Parathyroid adenoma (tissue), 2 donors: ENCODE results near the gene P2RX1.

Source experiments
- H2AFZ ChIP-seq: fragments of 300-600 bp; sonication (generic); one replicate; pipeline ENCODE4 v1.7.0; 2017; ENCODE audit warnings: antibody characterized with exemption, mild to moderate bottlenecking
- H3K27ac ChIP-seq: fragments of 300-600 bp; sonication (generic); one replicate; pipeline ENCODE4 v1.7.0; 2017
- H3K27me3 ChIP-seq: fragments of 300-600 bp; sonication (generic); one replicate; pipeline ENCODE4 v1.7.0; 2017; ENCODE audit warnings: low read length; ENCODE audit not compliant: control insufficient read depth, insufficient read depth
- H3K36me3 ChIP-seq: fragments of 300-600 bp; sonication (generic); one replicate; pipeline ENCODE4 v1.7.0; 2017; ENCODE audit warnings: low read length; ENCODE audit not compliant: control insufficient read depth, insufficient read depth
- H3K4me1 ChIP-seq: fragments of 300-600 bp; sonication (generic); one replicate; pipeline ENCODE4 v1.7.0; 2017; ENCODE audit warnings: control low read depth
- H3K4me2 ChIP-seq: fragments of 300-600 bp; sonication (generic); one replicate; pipeline ENCODE4 v1.7.0; 2017; ENCODE audit warnings: low read length
- H3K4me3 ChIP-seq: fragments of 300-600 bp; sonication (generic); one replicate; pipeline ENCODE4 v1.7.0; 2017; ENCODE audit warnings: low read depth, low read length
- H3K79me2 ChIP-seq: fragments of 300-600 bp; sonication (generic); one replicate; pipeline ENCODE4 v1.7.0; 2017; ENCODE audit warnings: control low read depth
- H3K9ac ChIP-seq: fragments of 300-600 bp; sonication (generic); one replicate; pipeline ENCODE4 v1.7.0; 2017; ENCODE audit warnings: mild to moderate bottlenecking
- H3K9me3 ChIP-seq: fragments of 300-600 bp; sonication (generic); one replicate; pipeline ENCODE4 v1.7.0; 2017; ENCODE audit warnings: low read length; ENCODE audit not compliant: control insufficient read depth
- CTCF ChIP-seq: fragments of 300-600 bp; sonication (generic); IDR thresholded peaks from one replicate; pipeline ENCODE4 v1.7.0; 2017; ENCODE audit warnings: antibody characterized with exemption, mild to moderate bottlenecking
- donor health status: primary hyperparathyroidism.

Gene P2RX1

GRCh38 chr17:3912827-3913226 is 3.4 kb downstream of the P2RX1 start:
- Histone ChIP-seq H2AFZ (no peak overlapping the region), H3K27ac (no peak overlapping the region), H3K4me1 (peaks cover 7% of the 10 kb centered on the region), H3K4me2 (no peak overlapping the region), H3K79me2 (no peaks in the 10 kb centered on the region), H3K36me3 (no peaks in the 10 kb centered on the region), H3K4me3 (no peak overlapping the region), H3K9ac (no peak overlapping the region), H3K9me3 (no peaks in the 10 kb centered on the region), H3K27me3 (no peaks in the 10 kb centered on the region)
- no peak for TF ChIP-seq CTCF

- Histone ChIP-seq H3K4me2 (no peak overlapping the region), H3K4me3 (no peak overlapping the region), H3K36me3 (no peaks in the 10 kb centered on the region), H3K4me1 (no peaks in the 10 kb centered on the region), H2AFZ (no peak overlapping the region), H3K9me3 (no peaks in the 10 kb centered on the region), H3K9ac (no peak overlapping the region), H3K79me2 (no peaks in the 10 kb centered on the region), H3K27me3 (no peaks in the 10 kb centered on the region), H3K27ac (no peak overlapping the region)
- no peak for TF ChIP-seq CTCF
Measured at GRCh38 chr17:3911271-3912053, 4.8 kb downstream of the P2RX1 start.

GRCh38 chr17:3910420-3911270 is 5.6 kb downstream of the P2RX1 start:
- Histone ChIP-seq H3K79me2 (no peaks in the 10 kb centered on the region), H3K27ac (no peak overlapping the region), H3K27me3 (no peaks in the 10 kb centered on the region), H3K4me2 (no peak overlapping the region), H3K4me3 (no peak overlapping the region), H3K9me3 (no peaks in the 10 kb centered on the region), H3K9ac (no peak overlapping the region), H3K36me3 (no peaks in the 10 kb centered on the region), H3K4me1 (no peaks in the 10 kb centered on the region), H2AFZ (no peak overlapping the region)
- no peak for TF ChIP-seq CTCF

DNA sequence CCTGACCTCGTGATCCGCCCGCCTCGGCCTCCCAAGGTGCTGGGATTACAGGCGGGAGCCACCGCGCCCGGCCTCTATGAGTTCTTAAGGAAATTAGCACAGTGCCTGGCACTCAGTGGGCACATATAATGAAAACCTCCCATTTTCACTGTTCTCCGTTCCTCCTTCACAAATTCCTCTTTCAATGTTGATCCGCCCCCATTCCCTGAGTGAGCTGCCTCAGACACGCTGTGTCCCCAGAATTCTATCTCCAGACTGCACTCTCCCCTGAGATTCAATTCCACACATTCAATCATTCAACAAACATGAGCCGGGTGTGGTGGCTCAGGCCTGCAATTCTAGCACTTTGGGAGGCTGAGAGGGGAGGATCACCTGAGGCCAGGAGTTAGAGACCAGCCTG is 7.0 kb downstream of the P2RX1 start:
- no peaks in the 10 kb centered on the region for H3K36me3 ChIP-seq
- H2AFZ ChIP-seq, result no peak overlapping the region
- no peak for TF ChIP-seq CTCF
- H3K27me3 ChIP-seq, result no peaks in the 10 kb centered on the region
- H3K4me2 ChIP-seq, result no peak overlapping the region
- H3K4me3 ChIP-seq, result no peak overlapping the region
- no peaks in the 10 kb centered on the region for H3K79me2 ChIP-seq
- no peak overlapping the region for H3K27ac ChIP-seq
- no peaks in the 10 kb centered on the region for H3K9me3 ChIP-seq
- H3K4me1 ChIP-seq, result no peaks in the 10 kb centered on the region
- no peak overlapping the region for H3K9ac ChIP-seq
